Stimulated activated naive CD8-positive, alpha-beta T cell treated with anti-CD3 and anti-CD28 coated beads, Interleukin-15, amount 100 ng/mL, for 72 hours (primary cell): ENCODE measurements around the gene ATXN7L3.
A peak's percentile ranks its signal among the peaks of the same experiment; 100 is the strongest.

ENCODE experiments used
- ATAC-seq: fragments of 150-1000 bp; cut with Tn5 transposase; 2 replicates; pipeline ENCODE4 v1.10.0; 2021; ENCODE audit warnings: mild to moderate bottlenecking, moderate library complexity
- DNase-seq, 2 donors: peaks; one replicate each; pipeline ENCODE4 v3.0.0; 2021 to 2022
- H3K27ac Mint-ChIP-seq, 2 donors: one replicate each; pipeline ENCODE4 v1.8.0; 2022; ENCODE audit warnings: mild to moderate bottlenecking in 2 of 2, mixed read lengths in 2 of 2, moderate library complexity in 2 of 2
- H3K27me3 Mint-ChIP-seq: one replicate; pipeline ENCODE4 v1.8.0; 2022; ENCODE audit warnings: mixed read lengths
- H3K4me1 Mint-ChIP-seq: one replicate; pipeline ENCODE4 v1.8.0; 2022; ENCODE audit warnings: mild to moderate bottlenecking, mixed read lengths
- H3K4me3 Mint-ChIP-seq, 2 donors: one replicate each; pipeline ENCODE4 v1.8.0; 2022; ENCODE audit warnings: mild to moderate bottlenecking in 2 of 2, mixed read lengths in 2 of 2, moderate library complexity in 1 of 2
- H3K9me3 Mint-ChIP-seq, 2 donors: one replicate each; pipeline ENCODE4 v1.8.0; 2022; ENCODE audit warnings: mixed read lengths in 2 of 2

Gene ATXN7L3

GRCh38 chr17:44197107-44197506 lies 2.6 kb downstream of the ATXN7L3 start:
- no peak for DNase-seq
- Mint-ChIP-seq H3K4me1 (peaks cover 31% of the 10 kb centered on the region), H3K27ac (peak overlapping the region in 1 of 2 donors; percentile 39), H3K4me3 (peak overlapping the region in 1 of 2 donors; percentile 83), H3K9me3 (no peaks in the 10 kb centered on the region), H3K27me3 (no peaks in the 10 kb centered on the region)
- ATAC-seq = no peak

GRCh38 chr17:44193326-44194084 lies 6.2 kb downstream of the ATXN7L3 start:
- peaks cover 32% of the 10 kb centered on the region for H3K4me1 Mint-ChIP-seq
- DNase-seq = no peak
- no peak for ATAC-seq
- H3K27me3 Mint-ChIP-seq = no peaks in the 10 kb centered on the region
- no peak overlapping the region for H3K4me3 Mint-ChIP-seq
- H3K9me3 Mint-ChIP-seq = no peaks in the 10 kb centered on the region
- peak overlapping the region; percentile 94 to 96 for H3K27ac Mint-ChIP-seq

- DNase-seq (no peak), ATAC-seq (no peak)
- Mint-ChIP-seq H3K9me3 (no peaks in the 10 kb centered on the region), H3K27ac (peak overlapping the region; percentile 94 to 96), H3K4me3 (no peak overlapping the region), H3K27me3 (no peaks in the 10 kb centered on the region), H3K4me1 (peaks cover 32% of the 10 kb centered on the region)
Observed at GRCh38 chr17:44192750-44193149, 6.9 kb downstream of the ATXN7L3 start.

- H3K27ac Mint-ChIP-seq = peak overlapping the region in 1 of 2 donors; percentile 34
- no peak for DNase-seq
- no peaks in the 10 kb centered on the region for H3K9me3 Mint-ChIP-seq
- H3K4me1 Mint-ChIP-seq = peaks cover 26% of the 10 kb centered on the region
- no peak overlapping the region for H3K4me3 Mint-ChIP-seq
- ATAC-seq = no peak
- H3K27me3 Mint-ChIP-seq = no peaks in the 10 kb centered on the region
Observed at GRCh38 chr17:44191941-44192496, 7.7 kb downstream of the ATXN7L3 start.

GRCh38 chr17:44191369-44191768 lies 8.3 kb downstream of the ATXN7L3 start:
- Mint-ChIP-seq H3K27ac (peak overlapping the region in 1 of 2 donors; percentile 72), H3K4me3 (no peak overlapping the region), H3K9me3 (no peaks in the 10 kb centered on the region), H3K4me1 (peaks cover 21% of the 10 kb centered on the region), H3K27me3 (no peaks in the 10 kb centered on the region)
- ATAC-seq (no peak), DNase-seq (no peak)

- Mint-ChIP-seq H3K4me1 (peaks cover 24% of the 10 kb centered on the region), H3K9me3 (no peaks in the 10 kb centered on the region), H3K27me3 (no peaks in the 10 kb centered on the region), H3K27ac (peak overlapping the region in 1 of 2 donors; percentile 38), H3K4me3 (no peak overlapping the region)
- ATAC-seq (no peak), DNase-seq (no peak)
Observed at GRCh38 chr17:44190481-44190880, 9.2 kb downstream of the ATXN7L3 start.

GRCh38 chr17:44188576-44189403 lies 10.9 kb downstream of the ATXN7L3 start:
- Mint-ChIP-seq H3K4me3 (peak overlapping the region; percentile 98 to 99), H3K9me3 (no peaks in the 10 kb centered on the region), H3K27ac (no peak overlapping the region), H3K4me1 (peaks cover 41% of the 10 kb centered on the region), H3K27me3 (no peaks in the 10 kb centered on the region)
- ATAC-seq = no peak
- DNase-seq = no peak

GRCh38 chr17:44187131-44187899 lies 12.4 kb downstream of the ATXN7L3 start:
- H3K27ac Mint-ChIP-seq = peak overlapping the region; percentile 99
- H3K4me3 Mint-ChIP-seq = peak overlapping the region; percentile 98 to 99
- H3K27me3 Mint-ChIP-seq = no peaks in the 10 kb centered on the region
- H3K9me3 Mint-ChIP-seq = no peaks in the 10 kb centered on the region
- ATAC-seq (peak; percentile 68), DNase-seq (no peak)
- peaks cover 48% of the 10 kb centered on the region for H3K4me1 Mint-ChIP-seq

GRCh38 chr17:44186307-44187130 lies 13.2 kb downstream of the ATXN7L3 start, which contains the start of gene TMUB2:
Gene TMUB2, plus strand, starts transcription at chr17:44186972. Its CDS starts 737 bp downstream, at chr17:44187709.
- H3K4me3 Mint-ChIP-seq = peak within 1 kb of the TSS; percentile 98 to 99
- peak; percentile 99 for DNase-seq
- no peaks in the 10 kb centered on the region for H3K9me3 Mint-ChIP-seq
- peak within 1 kb of the TSS; percentile 99 for H3K27ac Mint-ChIP-seq
- peaks cover 48% of the 10 kb centered on the region for H3K4me1 Mint-ChIP-seq
- peak; percentile 92 for ATAC-seq
- no peaks in the 10 kb centered on the region for H3K27me3 Mint-ChIP-seq

- DNase-seq (no peak), ATAC-seq (no peak)
- Mint-ChIP-seq H3K4me1 (peaks cover 48% of the 10 kb centered on the region), H3K9me3 (no peaks in the 10 kb centered on the region), H3K4me3 (peak overlapping the region in 1 of 2 donors; percentile 21), H3K27ac (peak overlapping the region in 1 of 2 donors; percentile 72), H3K27me3 (no peaks in the 10 kb centered on the region)
Observed at GRCh38 chr17:44184212-44184810, 15.4 kb downstream of the ATXN7L3 start.

GRCh38 chr17:44183024-44183423 lies 16.7 kb downstream of the ATXN7L3 start:
- peak overlapping the region in 1 of 2 donors; percentile 27 for H3K27ac Mint-ChIP-seq

GRCh38 chr17:44178133-44178532 lies 21.6 kb downstream of the ATXN7L3 start:
- Mint-ChIP-seq H3K9me3 (no peaks in the 10 kb centered on the region), H3K4me1 (peaks cover 5% of the 10 kb centered on the region), H3K4me3 (no peak overlapping the region), H3K27ac (no peak overlapping the region), H3K27me3 (no peaks in the 10 kb centered on the region)
- no peak for DNase-seq
- no peak for ATAC-seq

More at GRCh38 chr17:44183024-44183423, 16.7 kb downstream of the ATXN7L3 start:
- ATAC-seq (no peak), DNase-seq (no peak)
- Mint-ChIP-seq H3K4me3 (no peak overlapping the region), H3K9me3 (no peaks in the 10 kb centered on the region), H3K27me3 (no peaks in the 10 kb centered on the region), H3K4me1 (peaks cover 35% of the 10 kb centered on the region)

- H3K4me1 Mint-ChIP-seq = peaks cover 5% of the 10 kb centered on the region
- DNase-seq (no peak), ATAC-seq (peak; percentile 28)
- no peaks in the 10 kb centered on the region for H3K27me3 Mint-ChIP-seq
- H3K27ac Mint-ChIP-seq = peak overlapping the region in 1 of 2 donors; percentile 57
- no peak overlapping the region for H3K4me3 Mint-ChIP-seq
- no peaks in the 10 kb centered on the region for H3K9me3 Mint-ChIP-seq
Observed at GRCh38 chr17:44177640-44178039, 22.0 kb downstream of the ATXN7L3 start.
